H1 (cell line): ENCODE data around the gene KIAA0319L. TPM values are rescaled to one million over a fixed set of nuclear protein-coding genes. Genes with fewer than 3 reads are reported as not detected.

Experiments
- CBX8 ChIP-seq: fragments of 300-800, 300-1000 bp; sonication (generic); IDR thresholded peaks from 2 replicates; pipeline ENCODE4 v1.7.1; 2016; ENCODE audit warnings: low read depth, low read length, borderline replicate concordance
- CREB1 ChIP-seq: IDR thresholded peaks from 2 replicates; pipeline ENCODE4 v1.6.1; 2012; ENCODE audit warnings: inconsistent platforms
- GABPA ChIP-seq: IDR thresholded peaks from 2 replicates; pipeline ENCODE4 v1.6.1; 2011; ENCODE audit warnings: mild to moderate bottlenecking, low read length, moderate library complexity, borderline replicate concordance; ENCODE audit not compliant: insufficient read depth
- JUND ChIP-seq: IDR thresholded peaks from 2 replicates; pipeline ENCODE4 v1.6.1; 2011; ENCODE audit warnings: mild to moderate bottlenecking, improper control_type of control experiment, low read length
- KDM1A ChIP-seq: fragments of 200-600, 300-600 bp; sonication (generic); IDR thresholded peaks from 2 replicates; pipeline ENCODE4 v1.7.1; 2016; ENCODE audit warnings: mild to moderate bottlenecking, low read length, borderline replicate concordance
- MAFK ChIP-seq: IDR thresholded peaks from 2 replicates; pipeline ENCODE4 v1.6.1; 2012; ENCODE audit warnings: low read depth, mild to moderate bottlenecking, improper control_type of control experiment, low read length
- NANOG ChIP-seq: IDR thresholded peaks from 2 replicates; pipeline ENCODE4 v1.6.1; 2011; ENCODE audit warnings: low read length, low read depth, mild to moderate bottlenecking, inconsistent platforms; ENCODE audit not compliant: insufficient read depth, poor library complexity, severe bottlenecking
- POU5F1 ChIP-seq: IDR thresholded peaks from 2 replicates; pipeline ENCODE4 v1.6.1; 2011; ENCODE audit warnings: low read depth, mild to moderate bottlenecking, low read length, moderate library complexity
- RBBP5 ChIP-seq: IDR thresholded peaks from 2 replicates; pipeline ENCODE4 v1.7.1; 2012; ENCODE audit warnings: low read depth, mild to moderate bottlenecking, inconsistent platforms, low read length, moderate library complexity, borderline replicate concordance
- RNF2 ChIP-seq: fragments of 200-900, 300-1000 bp; sonication (generic); IDR thresholded peaks from 2 replicates; pipeline ENCODE4 v1.7.1; 2016; ENCODE audit warnings: borderline replicate concordance, low read depth, mild to moderate bottlenecking, antibody characterized with exemption, low read length; ENCODE audit not compliant: poor library complexity, severe bottlenecking; ENCODE audit errors: missing control alignments
- SP4 ChIP-seq: IDR thresholded peaks from 2 replicates; pipeline ENCODE4 v1.6.1; 2012; ENCODE audit warnings: low read length, inconsistent platforms
- SRF ChIP-seq: IDR thresholded peaks from 2 replicates; pipeline ENCODE4 v1.6.1; 2011; ENCODE audit warnings: mild to moderate bottlenecking, low read depth, low read length, moderate library complexity
- TAF1 ChIP-seq: IDR thresholded peaks from 2 replicates; pipeline ENCODE4 v1.6.1; 2011; ENCODE audit warnings: mild to moderate bottlenecking, low read depth, low read length
- TAF7 ChIP-seq: optimal IDR thresholded peaks from 2 replicates; pipeline ENCODE3; 2011; ENCODE audit warnings: low read depth, mild to moderate bottlenecking, inconsistent platforms, low read length, moderate library complexity, borderline replicate concordance
- TBP ChIP-seq: IDR thresholded peaks from 2 replicates; pipeline ENCODE4 v1.6.1; 2011; ENCODE audit warnings: low read depth, low read length, improper control_type of control experiment
- TCF12 ChIP-seq: IDR thresholded peaks from 2 replicates; pipeline ENCODE4 v1.6.1; 2011; ENCODE audit warnings: low read depth, mild to moderate bottlenecking, low read length
- USF2 ChIP-seq: IDR thresholded peaks from 2 replicates; pipeline ENCODE4 v1.6.1; 2011; ENCODE audit warnings: low read length, improper control_type of control experiment
- ZNF274 ChIP-seq: IDR thresholded peaks from 2 replicates; pipeline ENCODE4 v1.7.0; 2012; ENCODE audit warnings: low read length, borderline replicate concordance; ENCODE audit errors: extremely low read depth
- polyA plus RNA-seq, 7 experiments: library from polyadenylated mRNA; depleted of rRNA in 3 of 7; stranded (reverse) in 5 of 7; unstranded in 2 of 7; fragments of >200 nt in 5 of 7; fragments of 200-250 nt in 2 of 7; gene quantifications; 1 replicate in 5 of 7; 2 replicates in 1 of 7; 4 replicates in 1 of 7; pipeline versions ENCODE4 v1.2.1 to v1.2.3, GENCODE V29; 2011 to 2013; ENCODE audit warnings: missing spikeins in 2 of 7, mixed read lengths in 2 of 7
- total RNA-seq: library from RNA; stranded (reverse); fragmentation: NEBNext Ultra II Directional; extraction: Animal tissue kit (Norgen Biotek cat#: 25700); gene quantifications from 2 replicates; pipeline ENCODE4 v1.2.1, GENCODE V29; 2021
- TF ChIP-seq, protein P1 (sequence below): IDR thresholded peaks from 2 replicates; pipeline ENCODE4 v1.6.1; 2012; ENCODE audit warnings: low read length, inconsistent platforms

The KIAA0319L gene
- total and polyA plus RNA-seq, 2 of the 8 experiments (the other 6 are each of a cell fraction or from before 2014, with no cell fraction given) = 40.1 to 55.7 TPM

GRCh38 chr1:35554266-35555211, 2.7 kb downstream of the KIAA0319L start (continued):
- TF ChIP-seq, protein P1, sequence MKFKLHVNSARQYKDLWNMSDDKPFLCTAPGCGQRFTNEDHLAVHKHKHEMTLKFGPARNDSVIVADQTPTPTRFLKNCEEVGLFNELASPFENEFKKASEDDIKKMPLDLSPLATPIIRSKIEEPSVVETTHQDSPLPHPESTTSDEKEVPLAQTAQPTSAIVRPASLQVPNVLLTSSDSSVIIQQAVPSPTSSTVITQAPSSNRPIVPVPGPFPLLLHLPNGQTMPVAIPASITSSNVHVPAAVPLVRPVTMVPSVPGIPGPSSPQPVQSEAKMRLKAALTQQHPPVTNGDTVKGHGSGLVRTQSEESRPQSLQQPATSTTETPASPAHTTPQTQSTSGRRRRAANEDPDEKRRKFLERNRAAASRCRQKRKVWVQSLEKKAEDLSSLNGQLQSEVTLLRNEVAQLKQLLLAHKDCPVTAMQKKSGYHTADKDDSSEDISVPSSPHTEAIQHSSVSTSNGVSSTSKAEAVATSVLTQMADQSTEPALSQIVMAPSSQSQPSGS = peak; percentile 75; the same call in 1 of the 2 replicates
- peak; percentile 53; the same call in 1 of the 2 replicates for TF ChIP-seq TAF1
- TF ChIP-seq JUND = peak; percentile 60; the same call in 1 of the 2 replicates
- peak; percentile 48; the same call in 1 of the 2 replicates for TF ChIP-seq POU5F1
- TF ChIP-seq USF2 = no peak
- no peak for TF ChIP-seq SRF
- no peak for TF ChIP-seq TAF7
- TF ChIP-seq GABPA = no peak
- peak; percentile 46; the same call in 1 of the 2 replicates for TF ChIP-seq CREB1
- no peak for TF ChIP-seq RNF2
- TF ChIP-seq NANOG = no peak
- TF ChIP-seq RBBP5 = no peak
- no peak for TF ChIP-seq KDM1A
- TF ChIP-seq ZNF274 = no peak
- TF ChIP-seq CBX8 = no peak
- TF ChIP-seq TCF12 = no peak
- TF ChIP-seq SP4 = no peak
- TF ChIP-seq TBP = peak; percentile 74
- TF ChIP-seq MAFK = no peak
